Stimulated activated CD8-positive, alpha-beta memory T cell treated with anti-CD3 and anti-CD28 coated beads, Interleukin-7, amount 100 ng/mL, for 1 hour (primary cell): Measurements from ENCODE around the gene FBXO48.

Experiments
- DNase-seq, 2 donors: peaks; one replicate each; pipeline ENCODE4 v3.0.0-alpha.2; 2020; ENCODE audit warnings: low read depth in 2 of 2

FBXO48 gene

DNA sequence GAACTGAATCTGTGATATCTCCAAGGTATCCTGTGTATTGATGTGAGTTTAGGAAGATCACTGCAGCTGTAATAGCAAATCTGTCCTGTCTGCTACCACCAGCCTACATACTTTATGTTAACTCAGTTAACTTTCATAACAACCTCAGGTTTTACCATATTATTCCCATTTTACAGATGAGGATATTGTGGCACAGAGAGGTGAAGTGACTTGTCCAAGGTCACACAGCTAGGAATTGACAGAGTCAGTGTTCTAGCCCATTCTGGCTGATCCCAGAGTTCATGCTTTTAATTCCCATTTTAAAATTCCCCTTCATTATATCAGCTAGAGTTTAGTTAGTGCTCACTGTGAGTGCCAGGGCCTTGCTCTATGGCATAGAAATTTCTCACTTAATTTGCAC is 52.6 kb downstream of the FBXO48 start:
- DNase-seq, result no peak

DNA sequence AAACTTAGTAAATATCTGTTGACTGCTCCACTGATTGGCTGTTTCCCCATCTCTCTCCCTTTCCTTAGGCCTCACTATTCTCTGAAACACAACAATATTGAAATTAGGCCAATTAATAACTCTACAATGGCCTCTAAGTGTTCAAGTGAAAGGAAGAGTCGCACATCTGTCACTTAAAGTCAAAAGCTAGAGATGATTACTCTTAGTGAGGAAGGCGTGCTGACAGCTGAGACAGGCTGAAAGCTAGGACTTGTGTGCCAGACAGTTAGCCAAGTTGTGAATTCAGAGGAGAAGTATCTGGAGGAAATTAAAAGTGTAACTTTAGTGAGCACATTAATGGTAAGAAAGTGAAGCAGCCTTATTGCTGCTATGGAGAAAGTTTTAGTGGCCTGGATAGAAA is 53.6 kb downstream of the FBXO48 start:
- DNase-seq, result no peak

DNA sequence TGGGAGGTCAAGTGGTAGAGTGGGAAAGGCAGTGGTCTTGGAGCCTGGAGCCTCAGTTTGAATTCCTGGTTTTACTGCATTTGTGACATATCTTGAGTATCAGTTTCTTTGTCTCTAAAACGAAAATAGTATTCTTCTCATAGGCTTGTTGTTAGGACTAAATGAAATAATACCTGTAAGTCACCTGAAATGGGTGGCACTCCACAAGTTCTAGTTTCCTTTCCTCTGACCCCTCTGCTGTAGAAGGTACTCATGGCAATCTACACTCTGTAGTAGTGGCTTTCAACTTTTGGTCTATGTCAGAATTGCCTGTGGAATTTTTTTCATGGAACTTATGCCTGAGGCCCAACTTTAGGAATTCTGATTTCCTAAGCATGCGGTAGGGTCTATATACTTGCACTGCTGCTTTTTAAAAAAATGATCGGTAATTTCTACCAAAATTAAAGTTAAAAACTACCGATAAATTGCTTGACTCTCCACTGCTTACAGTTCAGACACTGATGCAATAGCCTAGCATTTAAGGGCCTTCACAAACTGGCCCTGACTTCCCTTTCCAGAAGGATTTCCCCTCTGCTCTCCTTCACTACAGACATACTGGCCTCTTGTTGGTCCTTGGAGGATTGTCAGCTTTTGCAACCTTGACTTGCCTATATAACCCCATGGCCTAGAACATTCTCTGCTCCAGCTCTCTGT is 54.8 kb downstream of the FBXO48 start:
- DNase-seq, result no peak

DNA sequence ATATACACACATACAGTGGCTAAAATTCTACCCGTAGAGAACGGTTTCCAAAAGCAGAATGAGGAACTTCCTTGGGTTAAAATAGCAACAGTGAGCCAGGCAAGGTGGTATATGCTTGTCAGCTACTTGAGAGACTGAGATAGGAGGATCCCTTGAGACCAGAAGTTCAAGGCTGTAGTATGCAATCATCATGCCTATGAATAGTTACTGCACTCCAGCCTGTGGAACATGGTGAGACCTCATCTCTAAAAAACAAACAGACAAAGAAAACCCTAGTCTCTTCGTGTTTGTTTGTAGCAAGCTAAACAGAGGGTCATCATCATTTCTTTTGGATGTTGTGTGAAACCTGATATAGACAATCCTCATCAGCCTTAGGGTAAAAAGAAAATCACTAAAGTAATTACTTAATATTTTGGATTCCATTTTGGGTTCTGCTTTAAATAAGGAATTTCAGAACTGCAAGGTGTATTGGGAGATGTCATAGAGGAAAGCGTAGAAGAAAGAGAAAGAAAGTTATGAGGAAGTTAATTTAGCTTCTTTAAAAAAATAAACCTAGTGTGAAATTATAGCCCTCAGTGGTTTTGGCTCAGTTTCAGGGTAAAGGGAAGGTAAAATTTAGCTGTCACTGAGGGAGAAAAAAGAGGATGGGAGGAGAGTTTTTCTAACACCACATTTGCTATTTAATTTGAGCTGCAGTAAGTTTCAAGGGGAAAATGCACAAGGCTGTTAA is 55.5 kb downstream of the FBXO48 start:
- DNase-seq, result no peak
